ENCODE measurements around the gene TSKS.

GRCh38 chr19:49801401-49801888 is 38.3 kb upstream of the TSKS start:
- TF ChIP-seq CTCF (conservative IDR thresholded peaks at IDR 0.05; ENCODE audit: low read length) (no peak), EZH2phosphoT487 (IDR thresholded peaks at IDR 0.05; ENCODE audit: borderline replicate concordance, low read depth, low read length) (no peak)

All from OCI-LY7 (cell line).